Measurements from ENCODE around the gene CA5B.
"Not testable (repeated sequence)": the region's sequence is repeated elsewhere in the genome, so short reads cannot be mapped to it uniquely, and the experiment has no call there.

The CA5B gene

GRCh38 chrX:15737959-15738902, at the start of gene CA5B:
CA5B (plus strand) TSS chrX:15738270; CDS start chrX:15750024, 11,754 bp downstream.
- DNase-seq: no peak

GRCh38 chrX:15694941-15695451, 43.1 kb upstream of the CA5B start:
- DNase-seq: no peak

- no peak for DNase-seq
Observed at GRCh38 chrX:15696516-15696915, 41.6 kb upstream of the CA5B start.

GRCh38 chrX:15702488-15703371, 35.3 kb upstream of the CA5B start:
- DNase-seq: no peak

GRCh38 chrX:15703809-15704208, 34.3 kb upstream of the CA5B start:
- DNase-seq: not testable (repeated sequence)

GRCh38 chrX:15704273-15704672, 33.8 kb upstream of the CA5B start:
- DNase-seq: not testable (repeated sequence)

GRCh38 chrX:15714529-15714928, 23.5 kb upstream of the CA5B start:
- no peak for DNase-seq

GRCh38 chrX:15718283-15718970, 19.6 kb upstream of the CA5B start:
- DNase-seq: no peak

GRCh38 chrX:15719324-15719968, 18.6 kb upstream of the CA5B start:
- DNase-seq: no peak

GRCh38 chrX:15721911-15722310, 16.2 kb upstream of the CA5B start:
- no peak for DNase-seq

- DNase-seq: no peak
Observed at GRCh38 chrX:15723887-15724517, 14.1 kb upstream of the CA5B start.

- no peak for DNase-seq
Observed at GRCh38 chrX:15724911-15725310, 13.2 kb upstream of the CA5B start.

GRCh38 chrX:15731368-15731767, 6.7 kb upstream of the CA5B start:
- DNase-seq: not testable (repeated sequence)

GRCh38 chrX:15737190-15737958, 696 bp upstream of the CA5B start:
- no peak for DNase-seq

- no peak for DNase-seq
Observed at GRCh38 chrX:15739886-15740285, 1.8 kb downstream of the CA5B start.

- DNase-seq: no peak
Observed at GRCh38 chrX:15744181-15744867, 6.3 kb downstream of the CA5B start.

GRCh38 chrX:15745179-15745578, 7.1 kb downstream of the CA5B start:
- no peak for DNase-seq

GRCh38 chrX:15746651-15747050, 8.6 kb downstream of the CA5B start:
- DNase-seq: not testable (repeated sequence)

- DNase-seq: no peak
Observed at GRCh38 chrX:15747626-15748173, 9.6 kb downstream of the CA5B start.

GRCh38 chrX:15748841-15749240, 10.8 kb downstream of the CA5B start:
- no peak for DNase-seq
